Measurements from ENCODE around the gene KCNJ10.

Gene KCNJ10

GRCh38 chr1:160090760-160091159 lies 20.8 kb upstream of the KCNJ10 start:
- DNase-seq (ENCODE audit: low read depth) = no peak
- no peak overlapping the region for H3K4me3 ChIP-seq (ENCODE audit: control insufficient read depth, low read depth, low read length)
- no peak for TF ChIP-seq CTCF (conservative IDR thresholded peaks at IDR 0.05; ENCODE audit: control insufficient read depth, insufficient read depth, low read depth, low read length)

GRCh38 chr1:160089883-160090282 lies 19.9 kb upstream of the KCNJ10 start:
- no peak for TF ChIP-seq CTCF (conservative IDR thresholded peaks at IDR 0.05; ENCODE audit: control insufficient read depth, insufficient read depth, low read depth, low read length)
- no peak overlapping the region for H3K4me3 ChIP-seq (ENCODE audit: control insufficient read depth, low read depth, low read length)
- DNase-seq (ENCODE audit: low read depth) = no peak

- TF ChIP-seq CTCF (conservative IDR thresholded peaks at IDR 0.05; ENCODE audit: control insufficient read depth, insufficient read depth, low read depth, low read length) = no peak
- no peak for DNase-seq (ENCODE audit: low read depth)
- H3K4me3 ChIP-seq (ENCODE audit: control insufficient read depth, low read depth, low read length) = no peak overlapping the region
Measured at GRCh38 chr1:160087118-160087662, 17.2 kb upstream of the KCNJ10 start.

- DNase-seq (ENCODE audit: low read depth) = no peak
- no peak for TF ChIP-seq CTCF (conservative IDR thresholded peaks at IDR 0.05; ENCODE audit: control insufficient read depth, insufficient read depth, low read depth, low read length)
- H3K4me3 ChIP-seq (ENCODE audit: control insufficient read depth, low read depth, low read length) = no peak overlapping the region
Measured at GRCh38 chr1:160086456-160086892, 16.5 kb upstream of the KCNJ10 start.

- TF ChIP-seq CTCF (conservative IDR thresholded peaks at IDR 0.05; ENCODE audit: control insufficient read depth, insufficient read depth, low read depth, low read length) = peak; percentile 91
- H3K4me3 ChIP-seq (ENCODE audit: control insufficient read depth, low read depth, low read length) = no peak overlapping the region
- DNase-seq (ENCODE audit: low read depth) = peak; percentile 64
Measured at GRCh38 chr1:160085686-160086455, 15.9 kb upstream of the KCNJ10 start.

GRCh38 chr1:160084771-160085321 lies 14.9 kb upstream of the KCNJ10 start:
- H3K4me3 ChIP-seq (ENCODE audit: control insufficient read depth, low read depth, low read length) = no peak overlapping the region
- TF ChIP-seq CTCF (conservative IDR thresholded peaks at IDR 0.05; ENCODE audit: control insufficient read depth, insufficient read depth, low read depth, low read length) = no peak
- no peak for DNase-seq (ENCODE audit: low read depth)

Measured in fibroblast of mammary gland (primary cell).